NCI-H2227 (cell line): Measurements from ENCODE around the gene GKN2.
A peak's percentile ranks its signal among the peaks of the same experiment; 100 is the strongest.

Experiments
- DNase-seq: peaks from one replicate; lab custom pipeline; 2025; ENCODE audit not compliant: unreplicated experiment; lab: John Stamatoyannopoulos, UW

GKN2 gene, protein sequence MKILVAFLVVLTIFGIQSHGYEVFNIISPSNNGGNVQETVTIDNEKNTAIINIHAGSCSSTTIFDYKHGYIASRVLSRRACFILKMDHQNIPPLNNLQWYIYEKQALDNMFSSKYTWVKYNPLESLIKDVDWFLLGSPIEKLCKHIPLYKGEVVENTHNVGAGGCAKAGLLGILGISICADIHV

DNA sequence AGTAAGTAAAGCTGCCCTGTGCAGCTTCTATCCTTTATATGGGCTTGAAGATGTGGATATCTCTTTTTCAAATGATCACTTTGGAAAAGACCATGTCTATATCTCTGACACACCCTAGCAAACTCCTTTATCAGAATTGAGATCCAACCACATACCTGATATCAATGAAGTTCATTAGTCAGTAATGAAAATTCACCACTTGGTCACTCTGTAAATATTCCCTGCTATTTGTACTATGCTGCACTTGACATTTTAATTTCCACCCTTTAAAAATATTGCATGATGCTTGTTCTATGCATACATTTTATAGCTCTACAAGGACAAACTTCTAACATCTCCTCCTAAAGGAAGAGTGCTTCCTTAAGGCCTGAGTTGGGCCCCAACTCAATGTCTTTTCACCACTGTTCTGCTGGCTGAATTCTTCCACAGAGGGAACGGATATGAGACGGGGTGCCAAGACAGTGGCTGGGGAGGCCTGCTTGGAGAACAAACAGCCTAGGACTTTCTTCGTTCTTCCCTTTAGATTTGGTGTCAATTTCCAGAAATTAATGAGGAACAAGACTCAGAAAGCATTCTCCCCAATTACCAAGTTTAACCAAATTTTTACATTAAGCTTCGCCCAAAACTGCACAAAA lies at the start of gene GKN2:
Gene GKN2 (minus strand): TSS at position 7 of the 635 bp plus-strand sequence. CDS start 32 bp downstream, outside the sequence.
- no peak for DNase-seq

DNA sequence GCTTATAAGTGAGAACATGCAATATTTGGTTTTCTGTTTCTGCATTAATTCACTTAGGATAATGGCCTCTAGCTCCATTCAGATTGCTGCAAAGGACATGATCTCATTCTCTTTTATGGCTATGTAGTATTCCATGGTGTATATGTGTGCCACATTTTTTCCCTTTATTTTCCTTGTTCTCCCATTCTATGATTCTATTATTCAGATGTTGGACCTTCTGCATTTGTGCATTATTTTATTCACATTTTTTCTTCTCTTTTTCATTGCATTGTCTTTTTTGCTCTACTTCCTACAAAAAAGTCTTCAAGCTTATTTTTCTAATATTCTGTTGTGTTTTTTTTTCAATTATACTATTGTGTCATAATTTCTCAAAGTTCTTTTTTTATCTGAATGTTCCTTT lies 49.2 kb upstream of the GKN2 start:
- no peak for DNase-seq

DNA sequence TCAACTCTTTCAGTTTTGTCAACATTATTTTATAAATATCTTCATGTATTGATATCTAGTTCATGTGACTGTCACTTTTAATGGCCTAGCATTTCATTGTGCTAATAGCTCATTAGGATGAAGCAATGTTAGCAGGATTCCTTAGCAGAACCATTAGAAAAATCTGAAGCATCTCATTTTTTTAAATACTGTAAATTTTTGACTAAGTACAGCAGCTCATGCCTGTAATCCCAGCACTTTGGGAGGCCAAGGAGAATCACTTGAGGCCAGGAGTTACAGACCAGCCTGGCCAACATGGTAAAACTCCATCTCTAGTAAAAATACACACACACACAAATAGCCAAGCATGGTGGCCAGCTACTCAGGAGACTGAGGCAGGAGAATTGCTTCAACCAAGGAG lies 44.7 kb upstream of the GKN2 start:
- DNase-seq: no peak

DNA sequence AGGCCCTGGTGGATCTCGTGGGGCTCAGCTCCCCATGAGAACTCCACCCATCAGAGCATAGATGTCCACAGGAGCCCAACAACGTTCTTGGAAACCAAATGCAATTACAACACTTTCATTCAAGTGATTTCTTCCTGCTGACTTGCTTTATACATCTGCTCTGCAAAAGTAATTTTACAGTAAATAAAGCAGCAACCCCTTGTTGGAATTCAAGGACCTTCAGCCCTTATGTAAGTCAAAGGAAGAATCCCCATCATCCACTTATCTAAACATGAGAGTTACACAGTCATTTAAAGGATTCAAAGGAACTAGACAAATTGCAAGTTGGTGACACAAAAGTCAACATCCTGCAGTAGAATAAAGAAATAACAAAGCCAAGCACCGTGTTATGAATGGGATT lies 43.2 kb upstream of the GKN2 start:
- peak; percentile 22 for DNase-seq

DNA sequence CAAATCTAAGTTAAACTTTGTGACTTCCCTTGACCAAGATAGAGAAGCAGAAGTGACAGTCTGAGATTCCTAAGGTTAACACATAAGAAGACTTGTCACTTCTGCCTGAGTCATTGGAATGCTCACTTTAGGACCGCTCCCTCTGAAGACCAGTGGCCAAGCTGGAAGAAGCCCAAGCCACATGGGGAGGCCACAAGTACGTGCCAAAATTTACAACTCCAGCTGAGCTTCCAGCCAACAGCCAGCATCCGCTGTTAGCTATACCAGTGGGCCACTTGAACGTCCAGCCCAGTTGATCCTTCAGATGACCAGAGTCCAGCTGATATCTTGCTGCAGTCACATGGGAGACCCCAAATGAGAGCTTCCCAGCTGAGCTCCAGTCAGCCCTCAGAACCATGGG lies 42.2 kb upstream of the GKN2 start:
- no peak for DNase-seq

DNA sequence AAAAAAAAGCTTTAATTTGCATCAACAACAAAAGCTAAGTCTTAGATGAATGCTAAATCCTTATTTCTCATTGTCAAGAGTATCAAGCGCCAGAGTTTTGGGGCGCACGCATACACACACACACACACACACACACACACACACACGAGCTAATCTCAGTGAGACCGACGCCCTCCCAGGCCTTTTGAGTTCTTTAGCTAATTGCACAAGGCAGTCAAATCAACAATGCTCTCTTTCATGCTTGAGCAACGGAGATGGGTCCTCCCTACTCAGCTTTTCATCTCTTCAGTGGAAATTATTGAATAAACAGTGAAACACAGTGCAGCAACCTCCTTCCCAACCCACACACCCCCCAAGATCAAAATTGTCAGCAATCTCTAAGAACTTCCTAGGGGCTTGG lies 41.0 kb upstream of the GKN2 start:
- no peak for DNase-seq

- DNase-seq: no peak
Measured at GRCh38 chr2:68992933-68993332, 40.2 kb upstream of the GKN2 start.

- DNase-seq: no peak
Measured at GRCh38 chr2:68992341-68992740, 39.6 kb upstream of the GKN2 start.

GRCh38 chr2:68989035-68989434 lies 36.3 kb upstream of the GKN2 start:
- no peak for DNase-seq

DNA sequence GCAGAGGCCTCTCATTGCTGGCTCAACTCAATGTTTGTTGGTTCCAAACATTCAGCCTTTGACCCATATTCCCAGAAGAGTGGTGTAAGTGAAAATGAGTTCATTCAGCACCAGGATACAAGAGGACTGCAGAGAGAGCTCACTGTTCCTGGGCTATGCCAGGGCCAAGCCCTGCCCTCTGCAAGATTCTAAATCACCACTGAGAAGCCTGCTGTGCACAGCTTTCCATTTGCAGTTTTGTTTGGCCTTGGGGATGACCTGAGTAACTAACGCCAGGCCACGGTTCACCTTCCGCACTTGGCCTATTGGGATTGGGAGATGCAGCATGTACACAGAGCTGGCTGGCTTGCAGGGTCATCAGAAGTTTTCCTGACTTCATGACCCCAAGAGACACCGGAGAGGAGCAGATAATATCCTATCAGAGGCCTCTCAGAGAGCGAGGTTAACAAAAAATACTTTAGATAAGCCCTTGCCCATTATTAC lies 34.4 kb upstream of the GKN2 start:
- no peak for DNase-seq

DNA sequence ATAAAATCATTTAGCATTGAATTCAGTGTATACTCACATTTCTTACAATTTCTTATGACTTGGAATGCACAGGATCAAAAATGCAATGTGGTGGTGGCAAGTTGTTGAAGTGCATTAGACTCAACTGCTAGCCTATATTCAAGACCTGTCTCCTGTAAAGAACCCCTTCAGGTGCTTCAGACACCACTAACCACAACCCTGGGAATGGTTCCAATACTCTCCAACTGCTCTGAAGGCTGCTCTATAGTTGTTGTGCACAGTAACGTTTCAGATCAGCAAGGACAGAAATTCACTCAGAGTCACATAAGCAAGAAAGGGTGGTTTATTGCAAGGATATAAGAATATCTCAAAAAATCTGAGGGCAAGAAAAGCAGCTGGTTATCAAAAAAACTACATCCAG lies 28.3 kb upstream of the GKN2 start:
- DNase-seq: no peak

- no peak for DNase-seq
Measured at GRCh38 chr2:68978098-68978497, 25.4 kb upstream of the GKN2 start.

DNA sequence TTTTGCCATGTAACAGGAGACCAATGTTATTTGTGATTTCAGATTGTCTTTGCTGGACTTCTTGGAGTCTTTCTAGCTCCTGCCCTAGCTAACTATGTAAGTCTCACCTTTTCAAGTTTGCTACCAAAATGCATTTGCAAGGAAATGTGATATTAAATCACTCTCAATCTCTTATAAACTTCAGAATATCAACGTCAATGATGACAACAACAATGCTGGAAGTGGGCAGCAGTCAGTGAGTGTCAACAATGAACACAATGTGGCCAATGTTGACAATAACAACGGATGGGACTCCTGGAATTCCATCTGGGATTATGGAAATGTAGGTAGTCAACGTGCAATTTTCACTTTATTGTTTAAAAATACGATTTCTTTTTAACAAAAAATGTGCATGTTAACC lies 24.8 kb upstream of the GKN2 start:
- DNase-seq: no peak

DNA sequence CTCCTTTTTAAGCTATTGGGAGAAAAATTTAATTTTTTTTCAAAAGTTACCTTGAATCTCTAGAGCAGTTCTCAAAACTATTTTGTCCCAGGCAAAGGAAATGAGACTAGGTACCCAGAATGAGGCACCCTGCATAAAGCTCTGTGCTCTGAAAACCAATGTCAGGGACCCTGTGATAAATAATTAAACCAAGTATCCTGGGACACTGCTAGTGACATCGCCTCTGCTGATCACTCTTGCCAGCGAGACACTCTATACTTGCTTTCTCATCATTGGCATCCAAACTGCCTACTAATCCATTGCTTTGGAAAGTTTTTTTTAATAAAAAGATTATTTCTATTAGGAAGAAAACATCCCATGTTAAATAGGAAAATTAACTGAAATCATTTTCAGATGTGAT lies 23.2 kb upstream of the GKN2 start:
- DNase-seq: no peak

- DNase-seq: no peak
Measured at GRCh38 chr2:68974946-68975665, 22.4 kb upstream of the GKN2 start.

GRCh38 chr2:68974251-68974650 lies 21.6 kb upstream of the GKN2 start, which contains the start of gene GKN1:
Gene GKN1 (plus strand): TSS chr2:68974636. CDS start chr2:68974678, 42 bp downstream.
- no peak for DNase-seq

DNA sequence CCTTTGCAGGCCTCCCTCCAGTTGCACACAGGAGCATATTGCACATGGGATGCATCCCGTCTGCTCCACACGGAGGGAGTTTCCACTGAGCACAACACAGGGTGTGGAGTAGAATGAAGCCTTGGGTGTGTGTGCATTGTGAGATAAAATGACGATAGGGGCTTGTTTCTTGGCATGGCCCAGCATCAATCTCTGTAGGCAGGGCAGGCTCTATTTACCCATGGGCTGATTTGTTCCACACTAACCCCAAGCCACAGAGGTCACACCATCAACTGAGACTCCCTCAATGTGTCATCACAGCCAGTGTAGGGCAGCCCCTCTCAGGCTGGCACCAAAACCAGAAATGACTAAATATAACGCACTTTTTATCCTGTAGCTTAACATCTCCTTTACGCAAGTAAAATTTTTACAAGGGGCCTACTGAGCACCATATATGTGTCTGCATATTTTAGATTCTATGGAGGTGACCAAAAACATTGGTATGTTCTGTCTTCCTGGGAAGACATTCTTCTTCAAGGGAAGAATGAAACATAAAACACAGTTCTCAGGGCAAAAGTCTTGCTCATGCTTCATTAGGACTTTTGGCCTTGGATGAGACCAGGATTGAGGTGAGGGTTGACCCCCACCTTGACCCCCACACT lies 19.0 kb upstream of the GKN2 start:
- DNase-seq: no peak

DNA sequence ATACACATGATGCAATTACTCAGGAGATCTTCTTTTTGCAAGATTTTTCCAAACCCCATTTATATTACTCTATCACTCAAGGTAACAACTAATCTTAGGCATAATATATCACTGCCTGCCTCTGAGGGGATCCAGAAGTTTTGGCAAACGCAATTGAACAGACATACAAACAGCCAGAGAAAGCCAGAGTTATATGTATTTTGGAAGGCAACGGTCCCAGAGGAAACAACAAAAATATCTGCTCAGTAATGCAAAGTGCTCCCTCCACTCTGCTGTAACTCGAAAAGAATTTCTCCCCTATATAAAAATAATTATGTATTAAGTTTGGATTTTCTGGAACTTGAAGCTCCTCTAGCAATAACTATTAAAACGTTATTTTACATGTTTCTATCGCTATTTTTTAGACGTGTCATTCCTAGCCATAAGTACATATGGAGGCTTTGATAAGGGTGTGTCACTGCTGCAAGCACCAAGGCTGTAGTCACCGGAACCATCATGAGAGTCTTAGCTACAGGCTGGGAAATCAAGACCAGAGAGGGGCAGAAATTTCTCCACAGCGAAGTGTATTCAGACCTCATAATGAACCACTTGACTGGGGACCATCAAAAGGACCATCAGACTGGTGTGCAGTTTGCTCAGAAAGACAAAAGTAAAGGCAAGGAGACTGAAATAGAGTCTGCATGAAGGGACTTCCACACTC lies 18.0 kb upstream of the GKN2 start:
- DNase-seq: no peak

DNA sequence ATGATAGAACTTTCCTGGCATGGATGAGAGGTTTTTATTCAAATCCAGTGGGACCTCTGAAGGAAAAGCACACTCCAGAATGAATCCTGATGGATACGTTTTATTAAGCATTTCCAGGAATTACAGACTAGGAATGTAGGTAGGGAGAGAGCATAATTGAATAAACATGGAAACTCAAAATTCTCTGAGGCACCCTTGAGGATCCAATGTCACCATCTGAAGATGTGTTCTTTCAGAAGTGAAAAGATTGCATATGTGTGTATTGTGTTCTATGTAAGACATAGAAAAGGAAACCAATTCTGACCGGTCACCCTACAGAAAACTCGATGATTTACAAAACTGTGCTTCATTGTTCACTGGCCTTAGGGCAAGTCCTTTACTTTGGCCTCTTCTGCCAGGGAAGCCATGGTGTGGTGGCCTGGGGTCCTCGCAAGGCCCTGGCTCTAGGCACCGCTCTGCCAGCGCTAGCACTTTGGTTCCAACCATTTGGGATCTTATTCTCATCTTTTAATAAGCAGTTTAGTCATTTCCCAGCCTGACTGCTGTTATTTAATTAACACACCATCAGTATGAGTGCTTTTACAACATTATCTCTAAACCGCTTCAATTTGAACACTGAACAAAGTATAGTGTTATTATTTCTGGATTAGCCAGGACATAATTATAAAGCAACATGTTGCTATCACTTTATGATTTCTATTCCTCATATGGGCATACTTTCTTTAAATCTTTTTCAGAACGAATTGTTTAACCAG lies 17.2 kb upstream of the GKN2 start:
- no peak for DNase-seq

- no peak for DNase-seq
Measured at GRCh38 chr2:68968221-68968620, 15.5 kb upstream of the GKN2 start.
